ENCODE results near the gene TNFAIP2.

DNA sequence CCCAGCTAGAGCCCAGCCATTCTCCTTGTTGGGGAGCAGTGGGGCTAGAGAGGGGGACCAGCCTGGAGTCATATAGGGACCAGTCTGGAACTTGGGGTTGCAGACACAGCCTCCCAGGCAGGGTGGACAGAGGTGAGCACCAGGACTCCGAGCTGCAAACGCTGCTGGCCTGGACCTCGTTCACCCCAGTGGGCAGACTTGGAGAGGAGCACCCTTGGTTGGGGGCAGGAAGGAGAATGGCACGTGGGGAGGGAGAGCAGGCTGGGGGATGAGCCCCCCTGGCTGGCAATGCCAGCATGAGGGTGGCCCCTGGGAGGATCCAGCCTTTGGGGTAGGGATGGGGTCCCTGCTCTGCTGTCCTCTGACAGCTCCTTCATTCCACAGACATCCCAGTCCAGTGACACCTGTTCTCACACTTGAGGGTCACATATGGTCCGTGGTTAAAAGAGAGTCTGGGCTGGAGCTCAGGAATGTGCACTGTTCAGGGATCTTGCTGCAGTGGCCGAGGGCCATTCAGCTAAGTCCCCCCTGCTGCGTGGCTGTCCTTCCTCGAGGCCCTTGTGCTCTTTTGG is 36.4 kb upstream of the TNFAIP2 start:
- TF ChIP-seq CTCF (IDR thresholded peaks at IDR 0.05) = no peak
- TF ChIP-seq POLR2A (IDR thresholded peaks at IDR 0.05) = no peak
- no peak for TF ChIP-seq POLR2AphosphoS5 (IDR thresholded peaks at IDR 0.05; ENCODE audit: insufficient read depth in 1 of 2, low read depth in 1 of 2)
